ENCODE measurements around the gene MAGEA8. TPM values are rescaled to one million over a fixed set of nuclear protein-coding genes. Genes with fewer than 3 reads are reported as not detected.
"Not testable (repeated sequence)": the region's sequence is repeated elsewhere in the genome, so short reads cannot be mapped to it uniquely, and the experiment has no call there.

The MAGEA8 gene
- total and polyA plus RNA-seq, 2 experiments from 2014 or later, result not detected

- H3K79me2 ChIP-seq (ENCODE audit: insufficient read depth), result no peaks in the 10 kb centered on the region
- no peaks in the 10 kb centered on the region for H3K9me2 ChIP-seq (ENCODE audit: insufficient read depth)
- H3K4me2 ChIP-seq (ENCODE audit: unreplicated experiment), result no peak overlapping the region
- H3K9ac ChIP-seq, result no peak overlapping the region
- H3K27me3 ChIP-seq (replicated peaks; ENCODE audit: insufficient read depth), result no peaks in the 10 kb centered on the region
- TF ChIP-seq EZH2 (IDR thresholded peaks at IDR 0.05; ENCODE audit: insufficient read depth, poor library complexity, severe bottlenecking) (no peak), EZH2phosphoT487 (IDR thresholded peaks at IDR 0.05; ENCODE audit: insufficient read depth, low read depth) (no peak)
- no peaks in the 10 kb centered on the region for H4K20me1 ChIP-seq (ENCODE audit: insufficient read depth)
- H3K36me3 ChIP-seq (ENCODE audit: low read depth), result no peaks in the 10 kb centered on the region
- no peaks in the 10 kb centered on the region for H3K4me1 ChIP-seq (ENCODE audit: insufficient read depth)
- in situ Hi-C loops (cut with MboI), result no loop called here
- H3F3A ChIP-seq (ENCODE audit: insufficient read depth), result no peaks in the 10 kb centered on the region
- H3K9me3 ChIP-seq (ENCODE audit: low read depth), result no peaks in the 10 kb centered on the region
- 93 to 95% methylated on average over 3 of the region's 3 CpGs for WGBS, 2 experiments (ENCODE audit: low coverage in 1 of 2, low lambda C conversion rate in 2 of 2, missing lambda C conversion rate in 2 of 2)
- no peak overlapping the region for H3K4me3 ChIP-seq
- no peak overlapping the region for H2AFZ ChIP-seq
- no peak for DNase-seq
- no peak overlapping the region for H3K27ac ChIP-seq
Measured at GRCh38 chrX:149916745-149917392, 35.9 kb downstream of the MAGEA8 start.

GRCh38 chrX:149923836-149924235 lies 42.9 kb downstream of the MAGEA8 start:
- H3K4me2 ChIP-seq (ENCODE audit: unreplicated experiment); H3K4me3 ChIP-seq; H3K36me3 ChIP-seq (ENCODE audit: low read depth); H2AFZ ChIP-seq; H3F3A ChIP-seq (ENCODE audit: insufficient read depth); H3K9me3 ChIP-seq (ENCODE audit: low read depth); H4K20me1 ChIP-seq (ENCODE audit: insufficient read depth); H3K79me2 ChIP-seq (ENCODE audit: insufficient read depth); H3K9me2 ChIP-seq (ENCODE audit: insufficient read depth); H3K27ac ChIP-seq; H3K4me1 ChIP-seq (ENCODE audit: insufficient read depth); H3K27me3 ChIP-seq (replicated peaks; ENCODE audit: insufficient read depth); H3K9ac ChIP-seq; DNase-seq; in situ Hi-C loops (cut with MboI): not testable (repeated sequence)
- no CpG with 5 or more reads among the region's 4 CpGs for WGBS, 2 experiments (ENCODE audit: low coverage in 1 of 2, low lambda C conversion rate in 2 of 2, missing lambda C conversion rate in 2 of 2)

- H4K20me1 ChIP-seq (ENCODE audit: insufficient read depth); in situ Hi-C loops (cut with MboI); H3F3A ChIP-seq (ENCODE audit: insufficient read depth); H3K9ac ChIP-seq; H3K9me2 ChIP-seq (ENCODE audit: insufficient read depth); H3K9me3 ChIP-seq (ENCODE audit: low read depth); H3K4me2 ChIP-seq (ENCODE audit: unreplicated experiment); H3K4me3 ChIP-seq; H3K36me3 ChIP-seq (ENCODE audit: low read depth); H3K27me3 ChIP-seq (replicated peaks; ENCODE audit: insufficient read depth); DNase-seq; H3K4me1 ChIP-seq (ENCODE audit: insufficient read depth); H3K79me2 ChIP-seq (ENCODE audit: insufficient read depth); H2AFZ ChIP-seq; H3K27ac ChIP-seq: not testable (repeated sequence)
- WGBS, 2 experiments (ENCODE audit: low coverage in 1 of 2, low lambda C conversion rate in 2 of 2, missing lambda C conversion rate in 2 of 2), result no CpG with 5 or more reads among the region's 5 CpGs
Measured at GRCh38 chrX:149924434-149924833, 43.5 kb downstream of the MAGEA8 start.

GRCh38 chrX:149927245-149927963 lies 46.4 kb downstream of the MAGEA8 start:
- H3K79me2 ChIP-seq (ENCODE audit: insufficient read depth), result not testable (repeated sequence)

GRCh38 chrX:149927964-149928258 lies 46.9 kb downstream of the MAGEA8 start:
- WGBS, 2 experiments (ENCODE audit: low coverage in 1 of 2, low lambda C conversion rate in 2 of 2, missing lambda C conversion rate in 2 of 2), result no CpG with 5 or more reads among the region's 1 CpG
- H3K9me2 ChIP-seq (ENCODE audit: insufficient read depth); H3K27me3 ChIP-seq (replicated peaks; ENCODE audit: insufficient read depth); H2AFZ ChIP-seq; H3F3A ChIP-seq (ENCODE audit: insufficient read depth); H3K4me3 ChIP-seq; H3K9me3 ChIP-seq (ENCODE audit: low read depth); H3K27ac ChIP-seq; H3K4me1 ChIP-seq (ENCODE audit: insufficient read depth); H3K4me2 ChIP-seq (ENCODE audit: unreplicated experiment); in situ Hi-C loops (cut with MboI); H4K20me1 ChIP-seq (ENCODE audit: insufficient read depth); H3K9ac ChIP-seq; H3K36me3 ChIP-seq (ENCODE audit: low read depth); DNase-seq; H3K79me2 ChIP-seq (ENCODE audit: insufficient read depth): not testable (repeated sequence)

More at GRCh38 chrX:149927245-149927963, 46.4 kb downstream of the MAGEA8 start:
- H3K9me3 ChIP-seq (ENCODE audit: low read depth); H3K36me3 ChIP-seq (ENCODE audit: low read depth); H4K20me1 ChIP-seq (ENCODE audit: insufficient read depth); H3K9ac ChIP-seq; H3K27me3 ChIP-seq (replicated peaks; ENCODE audit: insufficient read depth); H3K4me2 ChIP-seq (ENCODE audit: unreplicated experiment); H3K4me3 ChIP-seq; H2AFZ ChIP-seq; H3K27ac ChIP-seq; in situ Hi-C loops (cut with MboI); H3K9me2 ChIP-seq (ENCODE audit: insufficient read depth); H3F3A ChIP-seq (ENCODE audit: insufficient read depth); H3K4me1 ChIP-seq (ENCODE audit: insufficient read depth); DNase-seq: not testable (repeated sequence)
- WGBS, 2 experiments (ENCODE audit: low coverage in 1 of 2, low lambda C conversion rate in 2 of 2, missing lambda C conversion rate in 2 of 2), result no CpG with 5 or more reads among the region's 8 CpGs

GRCh38 chrX:149928635-149929034 lies 47.7 kb downstream of the MAGEA8 start:
- DNase-seq; H3K79me2 ChIP-seq (ENCODE audit: insufficient read depth); H3K4me3 ChIP-seq; H3K27me3 ChIP-seq (replicated peaks; ENCODE audit: insufficient read depth); H3K9me2 ChIP-seq (ENCODE audit: insufficient read depth); H2AFZ ChIP-seq; H3K4me2 ChIP-seq (ENCODE audit: unreplicated experiment); H3K4me1 ChIP-seq (ENCODE audit: insufficient read depth); H3K27ac ChIP-seq; H3K9me3 ChIP-seq (ENCODE audit: low read depth); H3F3A ChIP-seq (ENCODE audit: insufficient read depth); H3K36me3 ChIP-seq (ENCODE audit: low read depth); in situ Hi-C loops (cut with MboI); H3K9ac ChIP-seq; H4K20me1 ChIP-seq (ENCODE audit: insufficient read depth): not testable (repeated sequence)
- WGBS, 2 experiments (ENCODE audit: low coverage in 1 of 2, low lambda C conversion rate in 2 of 2, missing lambda C conversion rate in 2 of 2), result 100% methylated on average over 1 of the region's 1 CpG; no CpG with 5 or more reads in 1 of the 2 experiments

GRCh38 chrX:149929400-149929799 lies 48.4 kb downstream of the MAGEA8 start, which contains the start of gene HSFX4:
TSS of gene HSFX4 (plus strand) at chrX:149929573. CDS start at chrX:149929645, 72 bp downstream.
- H3K36me3 ChIP-seq (ENCODE audit: low read depth); H3K4me1 ChIP-seq (ENCODE audit: insufficient read depth); H3K9ac ChIP-seq; H2AFZ ChIP-seq; H3K4me3 ChIP-seq; H3K27me3 ChIP-seq (replicated peaks; ENCODE audit: insufficient read depth); DNase-seq; H3F3A ChIP-seq (ENCODE audit: insufficient read depth); H3K27ac ChIP-seq; H4K20me1 ChIP-seq (ENCODE audit: insufficient read depth); H3K4me2 ChIP-seq (ENCODE audit: unreplicated experiment); H3K9me2 ChIP-seq (ENCODE audit: insufficient read depth); in situ Hi-C loops (cut with MboI); H3K9me3 ChIP-seq (ENCODE audit: low read depth); H3K79me2 ChIP-seq (ENCODE audit: insufficient read depth): not testable (repeated sequence)
- WGBS, 2 experiments (ENCODE audit: low coverage in 1 of 2, low lambda C conversion rate in 2 of 2, missing lambda C conversion rate in 2 of 2), result 100% methylated on average over 1 of the region's 7 CpGs; no CpG with 5 or more reads in 1 of the 2 experiments

Data from GM23248 (cell line).